NCI-H524 (cell line): ENCODE results near the gene C9orf152.
A peak's percentile ranks its signal among the peaks of the same experiment; 100 is the strongest.

ENCODE experiments used
- DNase-seq, 2 experiments: peaks; one replicate each; lab custom pipeline; 2025; lab: John Stamatoyannopoulos, UW

The C9orf152 gene

DNA sequence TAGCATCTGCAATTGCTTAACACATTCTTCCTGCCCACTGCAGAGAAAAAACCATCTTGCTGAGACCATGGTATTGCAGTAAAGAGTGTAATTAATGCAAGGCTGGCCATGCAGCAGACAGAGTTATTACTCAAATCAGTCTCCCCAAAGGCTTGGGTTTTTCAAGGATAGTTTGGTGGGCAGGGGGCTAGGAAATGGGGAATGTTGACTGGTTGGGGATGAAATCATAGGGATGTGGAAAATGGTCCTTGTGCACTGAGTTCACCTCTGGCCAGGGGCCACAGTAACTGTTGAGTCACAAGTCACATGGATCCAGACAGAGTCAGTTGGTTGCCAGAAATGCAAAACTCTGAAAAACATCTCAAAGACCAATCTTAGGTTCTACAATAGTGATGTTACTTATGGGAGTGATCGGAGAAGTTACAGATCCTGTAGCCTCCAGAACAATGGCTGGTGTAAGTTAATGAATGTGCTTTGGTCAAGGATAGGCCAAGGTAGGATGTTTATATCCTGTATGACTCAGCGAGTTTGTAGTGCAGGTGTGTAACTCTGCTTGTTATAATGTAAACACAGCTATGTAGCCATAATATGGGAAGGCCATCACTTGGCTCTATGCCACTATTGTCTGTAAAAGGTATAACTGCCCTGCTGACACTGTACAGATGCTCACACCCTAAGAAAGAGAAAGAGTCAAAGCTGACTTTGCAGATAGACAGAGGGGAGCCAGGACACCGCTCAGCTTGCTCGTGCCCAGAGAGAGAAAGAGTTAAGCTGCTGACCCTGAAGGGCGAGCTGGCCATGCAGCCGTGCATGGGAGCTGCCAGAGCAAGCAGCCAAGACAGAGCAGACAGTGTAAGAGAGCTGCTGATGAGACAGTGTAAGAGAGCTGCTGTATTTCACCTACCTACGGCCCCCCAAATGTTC, 27.2 kb downstream of the C9orf152 start:
- DNase-seq: no peak

DNA sequence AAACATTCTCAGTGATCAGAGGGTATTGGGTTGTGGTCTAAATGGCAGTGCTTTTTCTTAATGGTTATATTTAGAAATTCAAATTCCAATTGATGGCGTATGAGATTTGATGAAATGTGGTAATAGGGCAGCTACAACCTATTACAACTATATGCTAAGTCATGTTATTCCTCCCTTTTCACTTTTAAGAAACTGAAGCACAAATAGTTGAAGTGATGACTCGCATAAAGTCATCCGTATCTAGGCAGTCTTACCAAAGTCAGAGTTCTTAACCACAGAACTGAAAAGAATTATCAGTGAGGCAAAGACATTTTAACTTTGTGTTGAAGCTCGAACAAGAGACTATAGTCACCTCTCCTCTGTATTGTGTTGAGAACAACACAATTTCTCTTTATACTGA, 28.2 kb downstream of the C9orf152 start:
- no peak for DNase-seq

DNA sequence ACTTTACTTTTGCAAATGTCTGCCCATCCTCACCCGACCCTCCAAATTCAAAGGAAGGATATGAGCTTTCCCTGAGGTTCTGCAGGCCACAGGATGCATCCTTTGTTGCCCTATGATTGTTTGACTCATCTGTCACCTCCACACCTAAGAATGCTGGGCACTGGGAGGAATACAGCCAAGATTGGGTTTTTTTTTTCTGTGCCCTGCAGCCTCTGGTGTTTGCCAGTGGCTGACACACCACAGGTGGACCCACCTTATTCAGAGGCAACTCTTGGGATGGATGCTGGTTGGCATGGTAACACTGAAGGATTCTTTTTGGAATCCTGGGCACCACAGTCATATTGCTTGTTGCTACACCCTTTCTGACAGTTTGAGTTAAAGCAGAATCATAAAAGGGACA, 29.7 kb downstream of the C9orf152 start:
- no peak for DNase-seq

DNA sequence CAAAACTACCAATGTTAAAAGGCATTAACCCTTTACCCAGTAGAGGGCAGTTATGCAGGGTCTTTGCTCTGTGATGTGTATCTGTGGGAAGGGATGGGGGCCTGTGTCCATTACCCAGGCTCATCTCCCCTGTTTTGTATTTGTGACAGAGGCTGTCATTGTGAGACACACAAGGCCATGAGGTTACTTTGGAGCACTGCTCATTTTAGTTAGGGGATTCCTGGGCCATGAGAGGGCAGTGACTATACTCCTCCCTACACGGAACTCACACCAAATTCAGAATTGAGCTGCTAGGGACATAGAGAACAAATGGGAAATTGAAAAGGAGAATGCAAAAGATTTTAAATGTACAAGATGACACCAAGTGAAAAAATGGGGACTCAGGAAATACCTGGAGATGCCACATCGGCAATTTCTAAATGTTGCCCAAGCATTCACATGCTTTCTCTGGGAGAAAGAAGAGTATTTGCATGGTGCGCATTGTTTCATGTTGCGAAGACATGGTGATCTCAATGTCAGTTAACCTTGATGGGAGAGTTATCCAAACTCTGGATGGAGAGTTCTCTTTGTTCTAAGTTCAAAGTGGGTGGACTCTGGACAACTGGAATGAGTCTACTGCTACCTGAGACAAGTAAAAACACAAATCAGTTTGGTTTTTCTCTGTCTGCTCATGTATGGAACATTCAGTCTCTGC, 32.5 kb downstream of the C9orf152 start:
- no peak for DNase-seq

DNA sequence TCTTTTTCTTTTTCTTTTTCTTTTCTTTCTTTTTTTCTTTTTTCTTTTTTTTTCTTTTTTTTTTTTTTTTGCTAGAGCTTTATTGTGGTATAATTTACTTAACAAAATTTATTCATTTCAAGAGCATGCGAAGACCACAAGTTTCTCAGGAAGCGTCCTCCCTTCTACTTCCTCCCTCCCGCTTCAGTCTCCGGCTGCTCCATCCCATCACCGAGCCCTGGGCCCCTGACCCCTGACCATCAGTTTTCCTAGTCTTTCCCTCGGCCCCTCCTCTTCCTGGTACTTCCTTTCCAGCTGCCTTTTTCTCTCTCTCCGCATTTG, 34.7 kb downstream of the C9orf152 start:
- DNase-seq: no peak

DNA sequence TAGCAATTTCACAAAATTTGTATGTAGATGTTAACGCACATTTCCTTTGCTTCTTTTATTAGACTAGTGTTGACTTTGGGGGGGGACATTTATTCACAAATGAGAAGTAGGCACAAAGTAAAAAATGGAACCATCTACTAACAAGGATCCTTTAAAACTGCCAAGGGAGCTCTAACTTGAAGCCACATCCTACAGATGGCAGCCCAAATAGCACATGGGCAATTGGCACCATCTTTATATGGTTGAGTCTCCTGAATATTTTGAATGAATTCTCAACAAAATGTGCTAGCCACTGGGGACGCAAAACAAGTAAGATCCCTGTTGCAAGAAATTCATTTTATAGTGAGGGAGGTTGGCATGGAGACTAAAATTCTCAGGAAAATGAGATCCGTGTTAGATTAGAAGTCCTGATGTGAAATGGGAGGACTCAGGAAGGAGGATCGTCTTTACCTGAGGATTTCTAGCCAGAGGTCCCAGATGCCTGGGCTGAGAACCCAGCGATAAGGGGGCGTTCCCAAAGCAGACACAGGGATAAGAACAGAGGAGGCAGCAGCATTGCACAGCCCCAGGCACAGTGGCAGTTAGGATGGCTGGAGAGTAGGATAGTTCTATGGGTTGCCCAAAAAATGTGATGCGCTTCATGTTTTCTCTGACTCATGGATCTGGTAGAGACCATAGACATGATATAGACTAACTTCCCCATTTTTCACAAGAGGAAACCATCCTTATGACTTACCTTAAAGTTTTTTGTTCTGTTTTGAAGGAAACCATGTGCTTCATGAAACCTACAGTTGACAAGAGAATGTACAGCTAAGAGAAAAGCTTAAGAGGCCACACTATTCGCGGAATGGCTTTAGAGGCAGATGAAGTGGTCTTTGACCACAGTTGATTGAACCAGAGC, 37.4 kb downstream of the C9orf152 start:
- no peak for DNase-seq

DNA sequence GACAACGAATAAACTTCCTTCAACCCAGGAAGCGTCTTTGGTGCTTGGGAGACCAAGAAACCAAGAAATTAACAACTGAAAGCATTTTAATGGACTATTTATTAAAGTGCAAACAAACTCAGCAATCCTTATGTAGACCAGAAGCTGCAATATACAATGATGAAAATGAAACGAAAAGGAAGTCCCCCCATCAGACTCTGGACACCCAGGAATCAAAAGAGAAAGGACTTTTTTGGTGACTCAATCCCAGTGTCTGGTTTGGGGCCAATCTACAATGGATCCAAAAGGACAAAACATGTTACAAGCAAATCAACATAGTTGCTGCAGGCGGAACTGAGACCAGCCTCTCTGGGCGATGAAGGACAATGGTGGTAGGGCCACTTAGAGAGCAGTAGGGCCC, 39.5 kb downstream of the C9orf152 start:
- DNase-seq: no peak

DNA sequence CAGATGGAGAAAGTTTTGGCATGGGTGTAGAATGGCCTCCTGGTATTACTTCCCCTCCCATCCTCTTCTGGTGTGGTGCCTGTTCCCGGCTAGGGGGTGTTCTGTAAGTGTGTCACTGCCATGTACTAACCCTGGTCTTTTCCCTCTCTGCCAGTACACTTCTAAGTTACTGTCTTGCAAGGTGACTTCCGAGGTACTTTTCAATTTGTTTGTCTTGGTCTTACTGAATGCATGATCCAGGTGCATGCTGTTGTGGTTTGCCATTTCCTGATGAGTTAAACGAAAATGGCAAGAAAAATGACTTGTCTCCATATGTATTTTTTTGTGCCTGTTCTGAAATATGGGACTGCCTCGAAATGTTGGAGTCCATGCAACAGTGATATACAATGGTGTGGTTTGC, 46.0 kb downstream of the C9orf152 start:
- DNase-seq: no peak

DNA sequence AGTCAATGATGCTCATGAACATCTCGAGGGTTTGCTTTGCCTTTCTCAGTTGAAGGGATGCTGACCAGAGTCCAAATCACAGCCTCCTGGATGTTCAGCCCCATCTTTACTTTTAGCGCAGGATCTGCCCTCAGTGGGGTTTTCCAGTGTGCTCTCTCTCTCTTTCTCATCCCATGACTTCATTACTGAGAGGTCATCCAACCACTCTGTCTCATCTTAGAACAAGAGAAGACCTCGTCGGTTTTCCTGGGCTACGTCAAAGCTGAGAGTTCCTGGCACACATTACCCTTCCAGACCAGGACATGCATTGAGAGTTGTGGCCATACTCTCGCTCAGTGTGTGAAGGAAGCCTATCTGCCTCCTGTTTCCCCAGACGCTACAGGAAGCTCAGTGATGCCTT, 47.3 kb downstream of the C9orf152 start:
- no peak for DNase-seq

DNA sequence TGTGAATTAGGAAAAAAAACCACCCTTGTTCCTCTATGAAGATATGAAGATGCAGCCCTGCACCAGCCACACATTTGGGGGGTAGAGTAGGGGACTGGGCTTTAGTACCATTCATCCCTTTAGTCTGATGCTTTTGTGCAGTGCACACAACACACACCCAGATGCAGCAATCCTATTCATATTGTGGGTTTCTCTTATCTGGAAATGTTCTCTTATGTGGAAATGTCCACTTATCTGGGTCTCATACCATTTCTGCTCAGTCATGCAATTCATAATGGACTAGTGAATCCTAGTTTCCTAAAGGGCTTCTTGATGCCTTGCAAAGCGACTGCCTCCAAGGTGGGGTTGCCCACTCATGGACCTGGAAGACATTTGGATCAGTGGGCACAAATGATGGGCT, 47.8 kb downstream of the C9orf152 start:
- DNase-seq: no peak

DNA sequence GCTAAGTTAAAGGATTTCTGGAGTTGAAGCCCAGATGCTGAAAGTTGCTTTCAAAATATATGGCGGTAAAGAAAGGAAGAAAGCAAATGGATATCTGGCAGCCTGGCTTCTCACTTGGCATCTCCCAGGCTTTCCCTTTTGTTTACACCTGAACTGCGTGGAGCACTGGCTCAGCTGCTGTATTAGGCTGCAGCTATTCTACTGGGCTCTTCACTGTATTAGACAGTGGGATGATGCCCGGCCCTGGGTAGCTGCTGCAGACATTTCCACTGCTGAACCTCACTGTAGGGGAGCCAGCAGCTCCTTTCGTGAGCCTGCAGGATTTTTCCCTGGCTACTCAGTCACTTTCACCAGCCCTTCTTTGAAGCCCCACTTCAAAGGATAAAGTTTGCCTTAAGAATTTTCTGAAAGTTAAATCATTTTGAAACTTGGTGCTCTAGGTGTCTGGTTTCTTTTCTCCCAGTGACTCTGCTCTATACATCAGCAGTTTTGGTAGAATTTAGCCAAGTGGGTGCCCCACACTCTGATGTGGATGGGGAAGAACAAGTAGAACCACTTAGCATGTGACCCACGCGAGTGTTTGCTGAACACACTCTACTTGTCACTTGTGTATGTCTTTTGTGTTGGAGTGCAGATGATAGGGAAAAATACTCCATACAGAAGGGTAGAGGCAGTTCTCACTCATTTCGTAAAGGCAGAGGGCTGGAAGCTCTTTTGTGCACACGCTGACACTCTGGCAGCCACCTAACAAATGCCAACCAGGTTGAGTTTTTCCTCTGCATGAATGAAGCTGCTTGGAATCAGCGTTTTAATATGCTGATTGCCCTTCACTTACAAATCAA, 49.9 kb downstream of the C9orf152 start:
- DNase-seq: no peak

DNA sequence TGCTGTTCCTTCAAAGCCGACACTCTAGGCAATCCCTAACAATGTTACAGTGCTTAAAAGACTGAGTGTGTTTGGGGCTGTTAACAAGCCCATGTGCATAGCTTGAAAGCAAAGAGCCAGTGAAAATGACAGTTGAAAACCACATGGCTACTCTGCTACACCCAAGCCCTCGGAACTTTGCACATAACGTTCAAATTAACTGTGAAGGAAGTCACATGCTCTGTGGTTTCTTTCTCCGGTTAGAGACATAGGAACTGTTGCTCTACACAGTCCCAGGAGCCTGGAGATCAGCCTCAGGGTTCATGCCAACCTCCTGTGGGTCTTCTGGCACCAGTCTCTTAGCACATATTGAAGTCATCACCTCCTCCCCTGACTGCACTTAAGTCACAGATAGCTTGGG, 51.1 kb downstream of the C9orf152 start:
- no peak for DNase-seq

DNA sequence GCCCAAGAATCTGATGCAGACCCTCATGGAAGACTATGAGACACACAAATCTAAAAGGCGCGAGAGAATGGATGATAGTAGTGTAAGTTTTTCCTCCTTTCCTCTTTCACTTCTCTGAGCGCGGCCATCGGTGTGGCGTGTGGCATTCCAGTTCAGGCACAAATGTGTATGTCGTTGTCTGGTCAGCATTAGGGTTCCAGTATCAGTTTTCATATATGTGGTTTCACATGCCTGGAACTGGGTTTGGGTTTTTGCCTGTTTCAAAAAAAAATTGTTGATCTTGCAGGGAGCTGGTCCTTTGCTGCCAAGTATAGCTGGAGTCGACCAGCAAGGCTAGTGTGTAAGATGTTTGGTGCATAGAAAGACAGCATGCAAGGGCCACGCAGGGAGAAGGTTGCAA, 51.5 kb downstream of the C9orf152 start:
- DNase-seq: no peak

DNA sequence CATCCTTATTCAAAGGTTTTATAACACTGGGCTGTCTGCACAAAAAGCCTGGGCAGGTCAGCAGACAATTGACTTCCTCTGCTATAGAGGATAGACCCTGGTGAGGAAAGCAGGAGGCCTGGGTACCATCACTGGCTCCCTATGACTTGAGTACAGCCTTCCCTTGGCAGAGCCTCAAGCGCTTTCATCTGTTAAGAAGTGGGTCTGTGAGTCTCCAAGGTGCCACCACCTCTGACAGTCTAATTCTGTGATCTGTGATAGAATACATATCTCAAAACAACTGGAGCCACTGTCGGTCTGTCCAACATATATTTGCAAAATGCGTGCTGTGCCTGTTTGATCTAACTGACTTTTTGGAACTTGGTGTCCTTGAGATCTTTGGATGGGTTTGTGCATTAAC, 52.2 kb downstream of the C9orf152 start:
- DNase-seq: no peak

DNA sequence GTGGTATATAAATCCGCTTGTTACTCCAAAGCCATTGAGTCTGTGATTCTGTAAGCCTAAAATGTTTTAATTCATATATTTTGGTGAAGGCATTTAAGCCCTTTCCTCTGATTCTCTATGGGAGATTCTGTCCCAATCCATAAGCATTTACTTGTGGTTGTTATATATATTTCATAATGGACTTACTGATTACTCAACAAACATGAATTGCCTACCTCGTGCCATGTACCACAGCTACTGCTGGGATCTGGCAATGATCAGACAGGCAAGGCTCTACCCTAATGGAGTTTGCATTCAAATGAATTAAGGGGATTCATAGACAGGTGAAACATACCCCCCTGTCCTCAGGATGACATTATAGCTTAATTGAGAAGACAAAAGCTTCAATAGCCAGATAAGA, 54.5 kb downstream of the C9orf152 start:
- no peak for DNase-seq

DNA sequence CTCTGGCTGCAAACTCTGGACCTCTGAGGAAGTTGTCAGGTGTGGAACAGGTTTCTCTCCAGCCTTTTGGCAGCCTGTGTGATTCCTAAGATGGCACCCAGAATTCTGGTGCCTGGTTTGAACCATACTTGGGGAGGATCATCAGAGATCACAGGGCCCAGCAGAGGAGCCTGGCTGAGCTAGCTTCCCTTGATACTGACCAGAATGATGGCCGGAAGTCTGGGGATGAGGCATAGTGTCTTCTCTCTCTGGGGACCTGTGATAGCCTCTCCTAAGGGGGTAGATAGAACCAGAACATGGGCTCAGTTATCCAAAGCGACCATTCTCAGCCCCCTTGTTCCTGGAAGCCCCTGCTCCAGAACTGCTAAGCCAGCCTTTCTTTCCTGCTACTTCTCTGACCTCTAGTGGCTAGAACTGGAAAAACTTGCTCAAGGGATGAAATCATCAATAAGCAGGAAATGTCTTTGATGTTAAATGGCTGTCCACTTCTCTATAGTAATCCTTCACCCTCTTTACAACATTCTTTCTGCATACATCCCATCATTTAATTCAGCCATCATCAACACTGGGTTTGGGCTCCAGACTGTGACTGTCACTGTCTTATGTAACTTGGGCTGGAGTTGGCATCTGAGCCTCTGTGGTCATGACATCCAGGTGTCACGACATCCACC, 55.1 kb downstream of the C9orf152 start:
- DNase-seq: peak; percentile 51 to 74
